Body of pancreas (tissue), 4 donors: ENCODE measurements around the gene BABAM2.

ENCODE experiments used
- POLR2A ChIP-seq, 3 donors: fragments of 450-650 bp; IDR thresholded peaks; one replicate each; pipeline ENCODE4 v1.6.1; 2016; ENCODE audit warnings: antibody characterized with exemption in 3 of 3, mild to moderate bottlenecking in 2 of 3
- TF ChIP-seq, protein P1 (sequence below), 7 experiments: fragments of 450-650 bp in 4 of 7; fragments of 200-600 bp in 3 of 7; sonication (generic) in 3 of 7; IDR thresholded peaks; one replicate each; pipeline ENCODE4 v1.5.1; 2016 to 2019; ENCODE audit warnings: antibody characterized with exemption in 7 of 7

- TF ChIP-seq, protein P1, sequence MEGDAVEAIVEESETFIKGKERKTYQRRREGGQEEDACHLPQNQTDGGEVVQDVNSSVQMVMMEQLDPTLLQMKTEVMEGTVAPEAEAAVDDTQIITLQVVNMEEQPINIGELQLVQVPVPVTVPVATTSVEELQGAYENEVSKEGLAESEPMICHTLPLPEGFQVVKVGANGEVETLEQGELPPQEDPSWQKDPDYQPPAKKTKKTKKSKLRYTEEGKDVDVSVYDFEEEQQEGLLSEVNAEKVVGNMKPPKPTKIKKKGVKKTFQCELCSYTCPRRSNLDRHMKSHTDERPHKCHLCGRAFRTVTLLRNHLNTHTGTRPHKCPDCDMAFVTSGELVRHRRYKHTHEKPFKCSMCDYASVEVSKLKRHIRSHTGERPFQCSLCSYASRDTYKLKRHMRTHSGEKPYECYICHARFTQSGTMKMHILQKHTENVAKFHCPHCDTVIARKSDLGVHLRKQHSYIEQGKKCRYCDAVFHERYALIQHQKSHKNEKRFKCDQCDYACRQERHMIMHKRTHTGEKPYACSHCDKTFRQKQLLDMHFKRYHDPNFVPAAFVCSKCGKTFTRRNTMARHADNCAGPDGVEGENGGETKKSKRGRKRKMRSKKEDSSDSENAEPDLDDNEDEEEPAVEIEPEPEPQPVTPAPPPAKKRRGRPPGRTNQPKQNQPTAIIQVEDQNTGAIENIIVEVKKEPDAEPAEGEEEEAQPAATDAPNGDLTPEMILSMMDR (IDR thresholded peaks at IDR 0.05) = no peak
- no peak for TF ChIP-seq POLR2A (IDR thresholded peaks at IDR 0.05)
Observed at GRCh38 chr2:27855476-27855875, 35.1 kb upstream of the BABAM2 start.
